Measurements from ENCODE around the gene ISG20.

ISG20 gene

DNA sequence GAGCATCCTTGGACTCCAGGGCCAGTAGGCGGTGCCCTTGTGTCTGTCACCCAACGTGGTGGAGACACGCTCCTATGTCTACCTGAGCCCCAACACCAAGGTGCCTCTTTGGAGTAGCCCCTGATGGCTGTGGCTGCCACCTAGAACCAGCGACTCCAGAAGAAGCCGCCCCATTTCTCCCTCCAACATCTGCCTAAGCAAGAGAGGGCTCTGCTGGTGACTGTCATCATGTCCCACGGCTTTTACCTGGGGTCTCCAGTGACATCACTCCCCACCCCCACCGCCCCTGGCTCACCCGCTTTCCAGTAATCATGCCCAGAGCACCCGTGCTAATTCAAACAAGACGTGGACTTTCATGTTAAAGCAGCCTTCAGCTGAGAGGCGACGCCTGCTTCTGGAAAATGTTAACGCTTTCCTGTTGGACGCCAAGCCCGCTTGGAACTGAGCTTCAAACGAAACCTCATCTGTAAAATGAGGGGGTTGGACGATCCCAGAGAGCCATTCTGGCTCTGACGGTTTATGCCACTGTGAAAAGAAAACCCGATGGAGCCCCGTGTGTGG lies 57.0 kb downstream of the ISG20 start:
- DNase-seq, result peak; percentile 89

DNA sequence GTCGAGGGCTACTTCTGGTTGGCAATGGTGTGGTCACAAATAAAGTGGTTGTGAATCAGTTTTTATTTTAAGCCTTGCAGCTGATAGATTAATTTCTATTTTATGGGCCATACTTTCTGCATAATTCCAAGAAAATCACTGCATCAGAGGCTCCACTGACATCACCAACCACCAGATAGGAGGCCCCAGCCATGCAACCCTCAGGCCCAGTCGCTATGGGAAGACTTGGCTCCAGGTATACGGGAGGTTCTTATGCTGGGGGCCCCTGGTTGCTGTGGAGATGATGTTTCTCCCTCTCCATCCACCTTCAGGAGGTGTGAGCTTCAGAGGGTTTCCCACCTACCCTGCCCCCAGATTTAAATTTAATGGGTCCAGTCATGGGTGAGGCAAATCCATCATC lies 57.4 kb downstream of the ISG20 start:
- DNase-seq, result no peak

DNA sequence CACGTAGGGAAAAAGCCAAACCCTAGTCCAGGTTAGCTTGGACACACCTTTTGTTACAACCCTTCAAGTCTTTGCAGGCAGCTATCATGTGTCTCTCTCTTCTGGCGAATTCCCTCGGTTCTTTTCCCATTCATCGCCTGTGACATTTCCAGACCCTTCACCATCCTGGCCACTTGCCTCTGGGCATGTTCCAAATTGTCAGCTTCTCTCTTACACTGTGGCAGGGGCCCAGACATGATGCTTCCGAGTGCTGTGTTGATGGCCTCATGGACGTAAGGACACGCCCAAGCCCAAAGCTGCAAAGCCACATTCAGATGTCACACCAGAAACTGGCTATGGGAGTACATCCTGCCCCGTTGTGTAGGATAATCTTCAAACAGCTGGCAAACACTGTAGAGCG lies 58.5 kb downstream of the ISG20 start:
- no peak for DNase-seq

DNA sequence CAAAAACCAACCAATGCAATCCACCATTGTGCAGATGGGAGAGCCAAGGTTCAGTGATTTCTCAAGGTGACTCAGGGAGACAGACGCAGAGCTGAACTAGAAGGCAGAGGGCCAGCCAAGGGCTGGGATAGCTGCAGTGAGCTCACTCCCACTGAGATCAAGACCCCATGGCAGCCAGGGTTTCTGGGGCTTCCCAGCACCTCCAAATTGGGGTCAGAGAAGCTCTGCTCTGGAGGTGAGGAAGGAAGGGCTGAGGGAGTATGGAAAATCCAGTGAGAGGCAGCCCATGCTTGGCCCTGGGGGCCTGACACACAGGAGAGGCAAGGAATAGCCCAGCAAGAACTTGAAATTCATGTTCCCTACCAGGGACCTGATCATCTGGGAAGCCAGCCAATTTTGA lies 61.0 kb downstream of the ISG20 start:
- no peak for DNase-seq

DNA sequence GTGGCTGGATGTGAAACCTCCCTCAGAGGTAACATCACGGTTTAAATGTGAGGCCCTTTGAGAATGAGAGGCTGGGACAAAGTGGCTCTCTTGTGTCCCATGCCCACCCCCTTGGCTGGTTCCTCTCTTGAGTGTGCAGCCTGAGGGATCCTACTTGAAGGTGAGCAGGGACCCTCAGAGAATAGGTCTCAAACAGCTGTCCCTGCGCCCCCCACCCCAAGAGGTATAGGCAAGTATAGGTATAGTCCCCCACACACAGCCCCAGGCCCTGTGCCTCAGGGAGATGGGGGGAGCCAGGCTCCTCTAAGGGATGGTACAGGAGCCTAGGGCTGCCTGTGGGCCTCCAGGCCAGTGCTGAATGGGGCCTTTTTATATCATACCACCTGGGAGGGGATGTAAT lies 61.9 kb downstream of the ISG20 start:
- DNase-seq, result no peak

DNA sequence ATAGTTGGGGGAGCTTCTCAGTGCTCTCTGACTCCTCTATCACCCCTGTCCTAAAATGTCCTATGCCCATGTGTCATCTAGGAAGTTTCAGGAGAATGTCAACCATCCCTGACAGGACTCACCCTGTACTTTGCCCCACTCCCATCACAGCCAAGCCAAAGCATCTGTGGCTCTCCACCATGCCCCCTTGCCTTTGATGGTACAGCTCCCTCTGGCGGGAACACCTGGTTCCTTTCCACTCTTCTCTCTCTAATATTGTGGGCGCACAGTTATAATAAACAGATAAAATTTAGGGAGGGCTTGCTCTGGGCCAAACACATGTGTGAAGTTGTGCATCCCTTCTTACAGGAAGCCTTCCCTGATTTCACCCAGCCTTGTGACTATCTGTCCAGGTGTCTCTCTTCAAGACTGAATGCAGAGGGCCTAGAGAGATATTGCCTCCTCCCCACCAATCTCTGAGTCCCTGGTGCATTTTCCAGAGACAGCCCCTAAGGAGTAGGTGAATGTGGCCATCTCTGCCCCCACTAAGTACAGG lies 62.8 kb downstream of the ISG20 start:
- no peak for DNase-seq

DNA sequence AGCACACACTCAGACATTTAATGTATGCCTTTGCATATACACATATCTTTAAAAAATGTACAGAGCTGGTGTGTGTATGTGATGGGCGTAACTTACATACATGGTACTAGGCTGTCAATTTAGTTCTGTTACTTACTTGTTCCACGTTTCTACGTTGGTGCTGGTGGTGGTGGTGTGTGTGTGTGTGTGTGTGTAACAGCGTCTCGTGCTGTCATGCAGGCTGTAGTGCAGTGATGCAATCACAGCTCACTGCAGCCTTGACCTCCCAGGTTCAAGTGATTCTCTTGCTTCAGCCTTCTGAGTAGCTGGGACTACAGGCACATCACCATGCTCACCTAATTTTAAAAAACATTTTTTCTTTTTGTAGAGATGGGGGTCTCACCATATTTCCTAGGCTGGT lies 64.2 kb downstream of the ISG20 start:
- no peak for DNase-seq

DNA sequence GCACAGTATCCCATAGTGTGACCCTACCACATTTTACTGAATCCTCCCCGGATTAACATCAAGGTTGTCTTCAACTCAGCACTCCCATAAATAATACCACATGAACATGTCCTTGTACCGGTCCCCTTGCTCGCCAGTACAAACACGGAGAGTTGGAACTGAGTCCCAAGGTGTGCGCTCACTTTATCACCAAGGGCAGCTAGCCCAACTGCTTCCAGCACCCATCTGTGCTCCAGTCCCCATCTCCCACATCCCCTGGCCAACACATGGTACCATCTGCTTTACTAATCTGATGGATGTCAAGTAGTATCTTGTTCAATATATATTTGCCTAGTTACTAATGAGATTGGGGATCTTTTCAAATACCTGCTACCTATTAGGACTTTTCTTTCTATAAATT lies 64.7 kb downstream of the ISG20 start:
- DNase-seq, result no peak

DNA sequence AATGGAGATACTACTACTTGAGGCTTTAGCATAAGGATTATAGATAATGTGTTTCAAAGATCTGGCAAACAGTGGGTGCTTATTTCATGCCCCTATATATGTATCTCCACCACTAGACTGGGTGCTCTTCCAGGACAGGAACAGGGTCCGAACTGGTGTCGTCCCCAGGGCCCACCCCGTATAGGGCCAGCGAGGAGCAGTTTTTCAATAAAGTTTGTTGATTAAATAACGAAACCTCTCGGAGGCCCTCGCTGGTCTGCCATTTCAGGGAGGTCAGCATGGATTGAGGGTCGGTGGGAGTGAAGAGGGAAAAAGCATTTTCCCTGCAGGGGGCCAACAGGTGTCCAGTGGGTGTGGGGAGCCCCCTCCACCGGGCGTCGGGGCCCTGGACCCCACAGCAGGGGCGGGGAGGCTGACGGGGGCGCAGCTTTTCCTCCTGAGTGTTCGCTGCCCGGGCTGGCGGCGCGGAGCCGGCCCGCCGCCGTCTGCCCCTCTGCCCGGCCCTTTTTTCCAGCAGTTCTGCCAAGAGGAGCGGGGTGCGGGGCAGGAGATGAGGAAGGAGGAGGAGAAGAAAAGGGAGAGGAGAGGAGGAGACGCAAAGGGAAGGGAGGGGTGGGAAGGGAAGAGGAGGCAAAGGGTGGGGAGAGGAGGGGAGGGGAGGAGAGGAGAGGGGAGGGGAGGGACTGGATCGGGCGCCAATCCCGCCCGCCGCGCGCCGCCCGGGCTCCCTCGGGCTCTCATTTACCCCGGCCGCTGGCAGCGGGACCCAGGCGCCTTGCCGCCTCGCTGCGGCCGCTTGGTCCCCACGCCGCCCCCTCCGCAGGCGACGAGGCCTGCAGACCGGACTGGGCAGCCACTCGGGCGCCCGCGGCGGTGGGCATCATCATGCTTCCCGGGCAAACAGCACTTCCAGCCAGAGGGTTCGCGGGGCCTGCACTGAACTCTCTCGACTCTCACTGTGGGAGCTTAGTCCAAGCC lies 66.3 kb downstream of the ISG20 start:
- DNase-seq, result peak; percentile 93

DNA sequence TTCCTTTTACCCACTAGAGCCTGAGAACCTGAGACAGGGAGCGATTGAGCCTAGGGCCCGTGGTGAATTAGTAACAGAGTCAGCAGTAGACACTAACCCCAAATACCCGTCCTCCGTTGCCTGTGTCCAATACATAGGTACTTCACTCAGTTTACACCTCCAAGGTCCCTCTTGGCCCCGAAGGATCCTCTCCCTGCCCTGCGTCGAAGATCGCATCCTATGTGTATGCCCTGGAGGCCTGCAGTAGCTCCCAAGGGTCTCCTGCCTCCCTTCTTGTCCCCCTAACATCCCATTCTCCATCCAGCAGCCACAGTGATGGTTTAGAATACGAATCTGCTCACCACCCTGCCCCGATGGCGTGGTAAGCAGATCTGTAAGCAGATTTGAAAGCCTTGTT lies 67.0 kb downstream of the ISG20 start:
- no peak for DNase-seq

Measured in left hindlimb (tissue), 1 donor.